Epithelial cell of proximal tubule (primary cell): ENCODE measurements around the gene UNC5A. TPM values are rescaled to one million over a fixed set of nuclear protein-coding genes. Genes with fewer than 3 reads are reported as not detected.

Experiments
- DNase-seq: peaks from one replicate; pipeline ENCODE4 v3.0.0-alpha.2; 2011; ENCODE audit warnings: low read depth
- H3K4me3 ChIP-seq: 2 replicates; pipeline ENCODE4 v1.5.1; 2011; ENCODE audit warnings: low read depth, mild to moderate bottlenecking, low read length
- total RNA-seq: library from RNA; depleted of rRNA; stranded (reverse); fragments of >200 nt; gene quantifications from 2 replicates; pipeline ENCODE4 v1.2.3, GENCODE V29; 2015
- TF ChIP-seq, protein P1 (sequence below): conservative IDR thresholded peaks from 2 replicates; pipeline ENCODE4 v1.5.1; 2012; ENCODE audit warnings: low read depth, mild to moderate bottlenecking, low read length

Gene UNC5A
- total RNA-seq, 1 donor from 2014 or later, result 1.2 TPM

DNA sequence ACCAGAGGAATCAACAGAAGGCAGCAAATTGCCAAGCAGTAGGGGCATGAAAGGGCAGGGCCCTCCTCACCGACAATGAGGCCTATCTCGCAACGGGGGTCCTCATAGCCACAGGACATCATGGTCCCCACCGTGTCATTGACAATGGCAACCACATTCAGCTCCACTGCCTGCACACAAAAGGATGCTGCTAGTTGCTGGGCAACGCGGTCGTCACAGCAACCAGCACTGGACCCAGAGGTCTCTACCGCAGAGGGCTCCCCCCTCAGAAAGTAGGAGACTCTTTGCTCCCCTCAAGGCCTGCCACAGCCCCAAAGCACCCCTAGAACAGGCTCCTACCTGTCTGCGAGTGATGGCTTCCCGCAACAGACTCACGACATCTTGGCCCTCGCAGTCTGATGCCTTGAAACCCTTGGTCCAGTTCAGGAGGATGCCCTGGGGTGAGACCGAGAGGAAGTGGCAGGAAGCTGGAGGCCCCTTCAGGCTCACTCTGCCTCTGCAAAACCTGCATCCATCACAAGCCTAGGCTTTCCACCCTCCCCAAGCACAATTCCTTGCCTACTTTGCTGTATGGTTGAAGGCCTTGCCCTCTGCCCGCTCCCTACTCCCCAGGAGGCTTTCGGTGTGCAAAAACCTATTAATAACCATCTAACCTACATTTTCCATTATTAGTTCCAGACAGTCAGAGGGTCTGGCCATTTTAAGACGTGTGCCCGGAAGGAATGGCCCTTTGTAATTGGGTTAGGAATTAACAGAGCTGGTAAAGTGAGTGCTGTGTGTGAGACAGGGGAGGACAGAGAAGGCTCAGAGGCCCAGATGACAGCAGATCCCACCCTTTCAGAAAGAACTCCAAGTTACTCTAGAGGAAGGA is 73.6 kb downstream of the UNC5A start:
- TF ChIP-seq, protein P1, sequence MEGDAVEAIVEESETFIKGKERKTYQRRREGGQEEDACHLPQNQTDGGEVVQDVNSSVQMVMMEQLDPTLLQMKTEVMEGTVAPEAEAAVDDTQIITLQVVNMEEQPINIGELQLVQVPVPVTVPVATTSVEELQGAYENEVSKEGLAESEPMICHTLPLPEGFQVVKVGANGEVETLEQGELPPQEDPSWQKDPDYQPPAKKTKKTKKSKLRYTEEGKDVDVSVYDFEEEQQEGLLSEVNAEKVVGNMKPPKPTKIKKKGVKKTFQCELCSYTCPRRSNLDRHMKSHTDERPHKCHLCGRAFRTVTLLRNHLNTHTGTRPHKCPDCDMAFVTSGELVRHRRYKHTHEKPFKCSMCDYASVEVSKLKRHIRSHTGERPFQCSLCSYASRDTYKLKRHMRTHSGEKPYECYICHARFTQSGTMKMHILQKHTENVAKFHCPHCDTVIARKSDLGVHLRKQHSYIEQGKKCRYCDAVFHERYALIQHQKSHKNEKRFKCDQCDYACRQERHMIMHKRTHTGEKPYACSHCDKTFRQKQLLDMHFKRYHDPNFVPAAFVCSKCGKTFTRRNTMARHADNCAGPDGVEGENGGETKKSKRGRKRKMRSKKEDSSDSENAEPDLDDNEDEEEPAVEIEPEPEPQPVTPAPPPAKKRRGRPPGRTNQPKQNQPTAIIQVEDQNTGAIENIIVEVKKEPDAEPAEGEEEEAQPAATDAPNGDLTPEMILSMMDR, result peak; percentile 22
- no peak overlapping the region for H3K4me3 ChIP-seq
- no peak for DNase-seq

DNA sequence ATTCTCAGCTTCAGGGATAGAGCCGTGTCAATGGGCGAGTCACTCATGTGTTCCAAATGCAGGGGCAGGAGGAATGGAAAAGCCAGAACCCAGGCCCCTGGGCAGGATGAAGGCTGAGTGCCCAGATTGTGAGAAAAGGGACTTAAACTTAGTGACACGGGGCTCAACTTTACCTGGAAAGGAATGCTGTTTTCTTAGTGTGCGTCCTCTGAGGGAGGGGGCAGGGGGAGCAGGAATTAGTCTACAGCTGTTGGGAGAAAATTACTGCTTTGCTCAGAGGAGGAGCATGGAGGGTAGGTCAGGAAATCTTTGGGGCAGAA is 74.2 kb downstream of the UNC5A start:
- H3K4me3 ChIP-seq, result no peak overlapping the region
- TF ChIP-seq, protein P1, result no peak
- DNase-seq, result no peak

DNA sequence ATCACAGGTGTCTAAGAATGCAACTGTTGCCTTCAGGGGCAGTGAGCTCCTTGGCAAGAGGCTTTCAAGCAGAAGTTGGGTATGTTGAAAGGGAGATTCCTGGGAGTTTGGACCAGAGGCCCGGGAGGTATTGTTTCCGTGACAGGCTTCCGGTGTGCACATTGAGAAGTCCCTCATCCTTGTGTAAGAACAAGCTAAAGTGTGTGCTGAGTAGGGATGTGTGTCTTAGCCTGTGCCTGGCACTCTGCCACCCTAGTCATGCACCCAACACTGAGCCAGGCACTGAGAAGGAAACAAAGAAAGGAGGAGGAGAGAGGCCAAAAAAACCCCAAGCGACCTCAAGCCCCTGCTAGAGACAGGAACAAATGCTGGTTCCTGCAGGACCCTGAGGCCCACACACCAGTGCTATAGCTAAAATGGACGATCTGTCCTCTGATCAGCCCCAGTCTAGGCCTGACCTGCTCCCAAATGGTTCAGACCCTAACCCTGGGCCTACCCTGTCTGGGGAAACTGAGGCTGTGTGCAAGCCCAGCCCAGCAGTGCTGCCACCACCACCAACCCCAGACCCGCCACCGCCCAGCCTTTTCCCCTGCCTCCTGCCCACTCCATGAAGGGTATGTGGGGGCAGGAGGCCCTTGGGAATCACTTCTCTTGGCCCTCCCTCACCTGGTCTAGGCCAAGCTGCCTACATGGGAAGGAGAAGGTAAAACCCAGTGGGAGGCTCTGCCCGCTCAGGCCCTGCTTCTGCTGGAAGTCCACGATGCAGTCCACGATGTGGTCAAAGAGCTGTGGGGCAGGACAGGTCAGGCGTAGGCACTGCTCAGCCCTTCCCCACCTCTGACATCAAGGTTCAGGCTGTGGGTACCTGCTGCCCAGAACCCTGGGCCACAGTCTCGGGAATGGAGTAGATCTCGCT is 76.2 kb downstream of the UNC5A start:
- no peak overlapping the region for H3K4me3 ChIP-seq
- no peak for DNase-seq
- TF ChIP-seq, protein P1, result no peak

DNA sequence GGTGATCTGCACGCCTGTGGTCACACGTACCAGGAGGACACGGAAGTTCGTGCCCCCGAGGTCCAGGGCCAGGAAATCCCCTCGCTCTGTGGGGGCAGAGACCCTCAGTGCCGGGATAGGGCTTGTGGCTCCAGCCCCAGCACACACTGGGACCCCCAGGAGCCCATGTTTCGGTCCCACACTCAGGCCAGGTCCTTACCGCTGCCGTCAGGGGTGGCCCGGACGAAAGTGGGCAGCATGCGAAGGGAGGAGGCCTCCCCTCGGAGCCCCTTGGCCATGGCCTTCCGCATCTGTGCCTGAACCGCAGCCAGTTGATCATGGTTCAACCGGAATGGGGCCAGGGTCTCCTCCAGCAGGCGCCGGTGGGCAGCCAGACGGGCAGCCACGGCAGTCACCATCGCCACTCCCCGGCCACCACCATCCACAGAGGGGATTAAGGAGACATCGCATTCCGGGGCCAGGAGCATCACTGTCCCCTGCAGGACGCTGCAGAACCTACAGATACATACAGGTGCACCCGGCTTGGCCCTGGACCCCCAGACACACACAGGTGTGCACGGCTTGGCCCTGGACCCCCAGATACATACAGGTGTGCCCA is 77.0 kb downstream of the UNC5A start:
- no peak for DNase-seq
- no peak overlapping the region for H3K4me3 ChIP-seq
- TF ChIP-seq, protein P1, result no peak

DNA sequence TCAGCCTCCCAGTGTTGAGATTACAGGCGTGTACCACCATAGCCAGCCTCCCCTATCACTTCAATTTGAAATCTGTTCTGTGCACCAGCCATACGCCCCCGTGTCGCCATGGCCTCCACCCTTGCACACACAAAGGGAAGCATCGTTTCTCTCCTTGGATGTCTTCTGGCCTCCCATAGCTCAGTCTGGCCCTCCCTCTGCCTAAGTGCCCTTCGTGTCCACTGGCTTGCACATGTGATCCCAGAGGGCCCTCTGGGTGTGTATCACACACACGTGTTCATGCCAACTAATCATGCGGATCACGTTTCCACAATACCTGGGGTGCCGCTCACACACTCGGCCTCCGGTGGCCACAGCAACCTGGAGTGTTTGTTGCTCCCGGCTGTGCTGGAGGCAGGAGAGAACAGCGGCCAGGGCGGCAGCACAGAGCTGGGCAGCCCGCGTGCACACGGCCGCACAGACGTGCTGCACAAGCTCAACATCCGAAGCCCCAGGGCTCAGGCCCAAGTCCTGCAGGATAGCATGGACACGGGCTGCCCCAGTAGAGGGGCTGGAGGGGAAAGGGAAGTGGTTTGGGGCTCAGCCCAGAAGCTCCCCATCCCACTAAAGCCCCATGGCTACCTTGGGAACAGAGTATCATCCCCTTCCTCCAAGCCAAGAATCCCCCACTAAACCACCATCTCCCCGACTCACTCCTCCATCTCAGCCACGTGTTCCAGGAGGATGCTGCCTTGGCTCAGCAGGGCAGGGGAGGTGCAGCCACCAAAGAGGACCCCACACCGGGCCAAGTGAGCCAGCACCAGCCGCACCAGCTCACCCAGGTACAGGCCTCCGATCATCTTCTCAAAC is 77.9 kb downstream of the UNC5A start:
- TF ChIP-seq, protein P1, result no peak
- no peak overlapping the region for H3K4me3 ChIP-seq
- no peak for DNase-seq

DNA sequence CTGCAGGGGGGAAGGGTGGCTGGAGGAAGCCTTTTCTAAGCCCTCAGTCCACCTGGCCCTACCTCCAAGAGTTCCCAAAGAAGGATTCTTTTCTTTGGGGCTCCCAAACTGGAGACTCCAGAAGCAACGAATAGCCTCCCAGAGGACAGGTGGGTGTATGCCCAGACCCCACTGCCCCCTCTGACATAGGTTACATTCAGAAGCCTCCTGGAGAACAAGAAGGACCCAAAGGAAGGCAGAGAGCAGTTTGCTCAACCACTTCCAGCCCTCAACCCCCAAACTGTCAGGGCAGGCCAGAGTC is 78.5 kb downstream of the UNC5A start:
- DNase-seq, result no peak
- TF ChIP-seq, protein P1, result no peak
- no peak overlapping the region for H3K4me3 ChIP-seq
